ENCODE data around the gene B3GNT8. TPM values are rescaled to one million over a fixed set of nuclear protein-coding genes. Genes with fewer than 3 reads are reported as not detected.

The B3GNT8 gene
- total and polyA plus RNA-seq, 3 donors from 2014 or later, result 1.0 to 1.3 (median 1.2) TPM

GRCh38 chr19:41426116-41426841 lies 895 bp downstream of the B3GNT8 start:
- no peak for DNase-seq
- 88 to 91% methylated on average over 19 to 36 of the region's 36 CpGs for WGBS, 2 donors
- TF ChIP-seq POLR2A (IDR thresholded peaks at IDR 0.05), result no peak
- TF ChIP-seq CTCF (IDR thresholded peaks at IDR 0.05), result no peak
- no peaks in the 10 kb centered on the region for H3K36me3 ChIP-seq (ENCODE audit: low read depth, missing control alignments)
- intact Hi-C loops (cut with DNase I; ENCODE audit: low total_unique reads), result no loop called here
- no peaks in the 10 kb centered on the region for H3K27me3 ChIP-seq
- peaks cover 14% of the 10 kb centered on the region for H3K4me1 ChIP-seq
- no peaks in the 10 kb centered on the region for H3K9me3 ChIP-seq
- peak overlapping the region in 1 of 2 donors; percentile 69 for H3K27ac ChIP-seq
- H3K4me3 ChIP-seq, result no peak overlapping the region

- 93 to 94% methylated on average over 18 to 28 of the region's 28 CpGs for WGBS, 2 donors
Observed at GRCh38 chr19:41425174-41426115, 1.7 kb downstream of the B3GNT8 start.

GRCh38 chr19:41424335-41425173 lies 2.6 kb downstream of the B3GNT8 start:
- no peaks in the 10 kb centered on the region for H3K36me3 ChIP-seq (ENCODE audit: low read depth, missing control alignments)

More at GRCh38 chr19:41425174-41426115, 1.7 kb downstream of the B3GNT8 start:
- Histone ChIP-seq H3K36me3 (ENCODE audit: low read depth, missing control alignments) (no peaks in the 10 kb centered on the region), H3K4me1 (peaks cover 14% of the 10 kb centered on the region), H3K27ac (no peak overlapping the region), H3K27me3 (no peaks in the 10 kb centered on the region), H3K9me3 (no peaks in the 10 kb centered on the region), H3K4me3 (no peak overlapping the region)
- no peak for DNase-seq
- intact Hi-C loops (cut with DNase I; ENCODE audit: low total_unique reads), result no loop called here
- TF ChIP-seq POLR2A (IDR thresholded peaks at IDR 0.05), result no peak

GRCh38 chr19:41422955-41423354 lies 4.2 kb downstream of the B3GNT8 start:
- DNase-seq, result no peak
- WGBS, 2 donors, result 94 to 97% methylated on average over 12 of the region's 12 CpGs
- H3K36me3 ChIP-seq (ENCODE audit: low read depth, missing control alignments), result no peaks in the 10 kb centered on the region
- H3K4me3 ChIP-seq, result no peak overlapping the region
- intact Hi-C loops (cut with DNase I; ENCODE audit: low total_unique reads), result no loop called here
- H3K27ac ChIP-seq, result no peak overlapping the region
- TF ChIP-seq CTCF (IDR thresholded peaks at IDR 0.05), result no peak
- TF ChIP-seq POLR2A (IDR thresholded peaks at IDR 0.05), result no peak
- H3K4me1 ChIP-seq, result peaks cover 10% of the 10 kb centered on the region
- H3K27me3 ChIP-seq, result no peaks in the 10 kb centered on the region
- no peaks in the 10 kb centered on the region for H3K9me3 ChIP-seq

More at GRCh38 chr19:41424335-41425173, 2.6 kb downstream of the B3GNT8 start:
- Histone ChIP-seq H3K9me3 (no peaks in the 10 kb centered on the region), H3K4me3 (no peak overlapping the region), H3K27me3 (no peaks in the 10 kb centered on the region), H3K4me1 (peaks cover 14% of the 10 kb centered on the region), H3K27ac (no peak overlapping the region)
- intact Hi-C loops (cut with DNase I; ENCODE audit: low total_unique reads), result no loop called here
- WGBS, 2 donors, result 87% methylated on average over 17 to 21 of the region's 21 CpGs
- TF ChIP-seq CTCF (IDR thresholded peaks at IDR 0.05) (no peak), POLR2A (IDR thresholded peaks at IDR 0.05) (no peak)
- no peak for DNase-seq

All from testis (tissue), 3 donors.